ENCODE results near the gene OSBPL5.

OSBPL5 gene

DNA sequence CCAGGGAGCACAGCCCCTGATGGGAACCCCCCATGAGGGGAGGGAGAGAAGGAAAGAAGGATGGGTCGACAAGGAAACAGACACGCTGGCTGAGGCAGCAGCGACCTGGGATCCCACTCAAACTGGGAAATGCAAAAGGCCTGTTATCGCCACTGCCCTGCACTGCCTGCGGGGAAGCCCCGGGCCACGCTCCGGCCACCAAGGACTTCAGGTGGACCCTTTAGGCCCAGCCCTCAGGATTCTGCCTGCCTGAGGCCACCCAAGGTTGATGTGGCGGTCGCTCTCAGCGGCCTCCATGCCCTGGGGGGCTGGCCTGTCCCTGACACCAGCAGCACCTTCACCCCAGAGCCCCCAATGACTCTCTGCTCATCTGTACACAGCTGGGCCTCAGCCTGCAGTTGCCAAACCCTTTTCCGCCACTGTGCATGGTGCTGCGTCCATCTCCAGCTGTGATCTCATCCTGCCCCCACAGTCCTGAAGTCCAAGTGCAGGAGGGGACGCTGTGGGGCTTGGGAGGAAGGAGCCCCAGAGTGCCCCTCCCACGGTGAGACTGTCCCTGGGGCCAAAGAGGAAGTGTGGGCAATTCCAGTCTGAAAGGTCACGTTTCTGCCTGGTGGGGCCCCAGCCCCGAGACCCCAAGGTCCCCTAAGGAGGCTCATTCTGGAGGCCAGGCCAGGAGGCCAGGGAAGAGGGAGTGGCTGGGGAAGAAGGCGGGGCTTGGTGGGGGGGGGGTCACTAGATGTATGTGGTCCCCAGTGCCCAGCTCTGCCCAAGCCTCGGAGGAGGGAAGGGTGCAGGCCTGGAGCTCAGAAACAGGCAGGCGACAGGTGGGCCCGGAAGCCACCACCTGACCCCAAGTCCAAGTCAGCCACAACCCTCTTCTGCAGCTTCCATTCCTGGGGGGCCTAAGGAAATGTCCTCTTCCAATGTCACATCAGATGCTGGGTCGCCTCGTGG lies 31.6 kb downstream of the OSBPL5 start:
- no peak for DNase-seq

DNA sequence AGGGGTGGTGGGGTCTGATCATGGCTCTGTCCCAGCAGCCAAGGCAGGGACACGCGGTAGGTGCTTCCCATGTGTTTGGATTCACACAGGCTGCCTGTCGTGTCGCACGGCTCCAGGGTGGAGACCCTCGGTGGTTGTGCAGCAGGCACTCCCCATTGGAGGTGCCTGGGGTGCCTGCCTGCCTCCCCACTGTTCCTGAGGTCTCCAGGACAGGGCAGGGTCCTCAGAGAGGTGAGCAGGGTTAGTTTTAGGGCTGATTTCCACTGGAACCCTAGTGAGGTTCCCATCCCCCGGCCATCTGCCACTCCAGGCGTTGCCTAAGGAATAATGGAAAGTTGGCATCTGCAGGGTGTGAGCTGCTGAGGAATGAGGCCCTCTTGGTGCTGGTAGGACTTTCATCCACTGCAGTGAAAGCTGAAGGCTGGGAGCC lies 32.3 kb downstream of the OSBPL5 start:
- DNase-seq, result no peak

DNA sequence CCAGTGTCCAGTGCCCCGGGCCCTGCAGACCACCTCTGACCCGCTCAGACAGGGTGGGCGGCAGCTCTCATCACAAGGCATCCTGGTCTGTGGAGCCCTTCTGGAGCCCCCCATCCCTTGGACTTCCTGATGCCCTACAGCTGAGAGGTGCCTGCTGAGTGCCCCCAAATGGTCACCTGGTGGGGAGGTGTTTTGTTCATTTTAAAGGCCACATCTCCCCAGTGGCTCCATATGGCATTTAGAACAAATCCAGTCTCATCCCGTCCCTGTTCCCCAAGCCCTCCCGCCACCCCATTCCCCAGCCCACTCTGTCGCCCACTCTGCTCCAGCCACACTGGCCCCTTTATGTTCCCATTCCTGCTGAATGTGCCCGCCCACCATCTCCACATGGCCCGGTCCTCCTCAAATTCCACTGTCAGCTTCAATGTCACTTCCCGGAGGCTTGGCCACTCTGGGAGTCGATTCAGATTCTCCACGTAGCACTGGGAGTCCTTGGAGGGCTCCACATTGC lies 32.8 kb downstream of the OSBPL5 start:
- no peak for DNase-seq

DNA sequence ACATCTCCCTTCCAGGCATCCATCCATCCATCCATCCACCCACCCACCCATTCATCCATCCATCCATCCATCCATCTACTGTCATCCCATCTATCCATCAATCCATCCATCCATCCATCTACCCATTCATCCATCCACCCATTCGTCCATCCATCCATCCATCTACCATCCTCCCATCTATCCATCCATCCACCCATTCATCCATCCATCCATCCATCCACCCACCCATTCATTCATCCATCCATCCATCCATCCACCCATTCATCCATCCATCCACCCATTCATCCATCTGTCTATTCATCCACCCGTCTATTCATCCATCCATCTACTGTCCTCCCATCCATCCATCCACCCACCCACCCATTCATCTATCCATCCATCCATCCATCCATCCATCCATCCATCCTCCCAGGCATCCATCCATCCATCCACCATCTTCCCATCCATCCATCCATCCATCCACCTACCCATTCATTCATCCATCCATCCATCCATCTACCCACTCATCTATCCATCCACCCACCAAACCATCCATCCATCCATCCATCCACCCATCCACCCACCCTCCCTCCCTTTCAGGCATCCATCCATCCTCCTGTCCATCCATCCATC lies 33.7 kb downstream of the OSBPL5 start:
- DNase-seq, result no peak

DNA sequence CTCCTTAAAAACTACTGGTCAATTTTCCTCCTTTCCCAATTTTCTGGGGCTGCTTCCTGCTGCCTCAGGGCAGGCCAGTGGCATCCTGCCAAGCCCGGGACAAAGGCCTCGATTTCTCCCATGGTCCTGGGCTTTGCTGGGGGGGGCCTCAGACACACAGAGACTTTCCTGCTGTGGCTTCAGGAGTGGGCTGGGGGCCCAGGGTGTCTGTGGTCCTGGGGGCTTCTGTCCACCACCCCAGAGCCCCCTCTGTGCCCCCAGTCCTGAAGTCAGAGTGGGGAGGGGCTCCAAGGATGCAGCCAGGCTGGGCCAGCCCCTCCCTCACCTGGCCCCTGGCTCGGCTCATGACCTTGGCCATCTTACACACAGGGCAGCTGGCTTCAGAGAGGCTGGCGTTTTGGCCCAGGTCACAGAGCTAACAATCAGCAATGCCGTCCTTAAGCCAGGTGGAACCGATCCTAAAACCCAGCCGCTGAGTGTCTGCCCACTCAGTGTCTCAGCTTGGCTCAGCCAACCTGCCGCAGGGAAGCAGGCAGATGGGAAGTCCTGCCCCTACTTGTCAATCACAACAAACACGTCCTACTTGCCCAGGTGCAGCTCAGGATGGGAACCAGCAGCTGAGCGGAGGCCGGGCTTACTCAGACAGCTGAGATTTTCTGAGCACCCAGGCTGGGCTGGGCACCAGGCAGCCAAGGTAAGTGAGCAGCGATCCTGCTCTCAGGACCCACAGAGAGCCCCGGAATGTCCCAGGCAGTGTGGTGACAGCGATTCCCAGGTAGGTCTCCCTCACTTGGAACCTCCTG lies 34.6 kb downstream of the OSBPL5 start:
- no peak for DNase-seq

DNA sequence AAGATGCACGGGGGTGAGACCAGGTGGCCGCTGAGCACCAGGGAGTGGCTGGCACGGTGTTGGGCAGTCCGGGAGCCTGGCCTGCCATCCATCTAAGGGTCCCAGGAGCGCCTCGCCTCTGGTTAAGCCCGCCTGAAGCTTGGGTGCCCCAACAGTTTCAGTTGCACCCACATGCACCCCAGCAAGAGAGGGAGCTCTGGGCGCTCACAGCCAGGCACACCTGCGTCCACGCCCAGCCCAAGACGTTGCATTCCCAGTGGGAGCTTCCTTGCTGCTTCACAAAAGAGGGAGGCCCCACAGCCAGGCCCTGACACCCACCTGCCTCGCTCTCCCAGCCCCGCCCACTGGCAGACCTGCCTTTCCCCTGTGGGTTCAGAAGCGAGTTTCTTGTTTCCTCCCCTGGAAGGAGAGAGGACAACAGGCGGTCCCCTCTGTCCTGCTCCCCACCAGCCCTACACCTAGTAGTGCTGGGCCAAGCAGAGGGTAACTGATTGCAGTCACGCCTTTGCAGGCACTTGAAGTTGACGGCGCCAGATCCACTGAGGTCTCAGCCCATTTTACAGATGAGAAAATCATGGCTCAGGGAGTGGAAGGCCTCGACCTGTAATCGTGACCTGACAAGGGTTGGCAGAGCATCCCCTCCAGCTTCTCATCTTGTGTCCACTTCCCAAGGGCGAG lies 35.4 kb downstream of the OSBPL5 start:
- no peak for DNase-seq

DNA sequence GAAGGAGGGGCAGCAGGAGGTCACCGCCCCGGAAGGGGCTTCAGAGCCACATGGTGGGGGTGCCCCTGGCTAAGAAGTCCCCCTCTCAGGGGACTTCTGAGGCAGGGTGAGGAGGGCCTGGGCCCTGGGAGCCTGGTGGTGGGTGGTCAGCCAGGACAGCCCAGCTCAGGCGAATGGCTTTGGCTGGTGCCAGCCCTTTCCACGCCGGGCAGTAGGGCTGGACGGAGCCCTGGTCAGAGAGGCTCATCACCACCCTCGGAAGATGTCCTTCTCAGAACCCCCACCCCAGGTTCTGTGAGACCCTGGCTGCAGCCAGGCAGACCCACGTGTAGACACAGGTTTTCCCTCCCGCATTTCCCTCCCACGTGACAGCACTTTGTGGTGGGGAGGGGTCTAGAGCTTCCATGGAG lies 35.9 kb downstream of the OSBPL5 start:
- no peak for DNase-seq

DNA sequence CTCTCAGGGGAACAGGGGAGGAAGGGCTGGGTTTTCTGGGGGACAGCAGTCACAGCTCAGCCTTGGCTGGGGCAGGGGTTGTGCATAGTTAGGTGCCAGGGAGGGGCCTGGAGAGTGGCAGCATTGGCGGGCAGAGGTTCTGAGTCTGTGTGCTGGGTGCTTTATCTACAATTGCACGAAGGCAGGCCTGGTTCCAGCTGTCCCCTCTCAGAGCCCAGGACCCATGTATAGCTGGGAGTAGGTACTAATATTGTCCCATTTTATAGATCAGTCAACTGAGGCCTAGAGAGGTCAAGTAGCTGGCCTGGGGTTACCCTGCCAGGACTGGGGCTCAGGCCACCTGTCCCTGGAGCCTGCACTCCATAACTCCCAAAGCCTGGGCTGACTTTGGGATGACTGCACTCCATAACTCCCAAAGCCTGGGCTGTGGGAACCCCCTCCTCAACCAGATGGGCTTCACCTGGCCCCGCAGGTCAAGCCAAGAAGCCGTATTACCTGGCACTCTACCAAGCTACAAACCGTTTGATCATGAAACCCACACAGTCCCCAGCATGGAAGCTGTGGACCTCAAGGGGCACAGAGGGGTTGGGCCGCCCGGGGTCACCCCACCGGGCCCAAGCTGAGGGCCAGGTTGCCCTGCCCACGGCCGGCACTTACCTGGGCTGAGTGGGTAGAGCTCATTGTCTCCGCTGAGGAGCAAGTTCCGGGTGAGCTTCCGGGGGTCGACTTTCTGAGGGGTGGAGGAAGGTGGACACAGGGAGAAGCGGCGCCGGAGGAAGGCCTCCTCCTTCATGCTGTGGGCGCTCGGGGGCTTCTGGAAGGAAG lies 36.5 kb downstream of the OSBPL5 start:
- DNase-seq, result no peak

DNA sequence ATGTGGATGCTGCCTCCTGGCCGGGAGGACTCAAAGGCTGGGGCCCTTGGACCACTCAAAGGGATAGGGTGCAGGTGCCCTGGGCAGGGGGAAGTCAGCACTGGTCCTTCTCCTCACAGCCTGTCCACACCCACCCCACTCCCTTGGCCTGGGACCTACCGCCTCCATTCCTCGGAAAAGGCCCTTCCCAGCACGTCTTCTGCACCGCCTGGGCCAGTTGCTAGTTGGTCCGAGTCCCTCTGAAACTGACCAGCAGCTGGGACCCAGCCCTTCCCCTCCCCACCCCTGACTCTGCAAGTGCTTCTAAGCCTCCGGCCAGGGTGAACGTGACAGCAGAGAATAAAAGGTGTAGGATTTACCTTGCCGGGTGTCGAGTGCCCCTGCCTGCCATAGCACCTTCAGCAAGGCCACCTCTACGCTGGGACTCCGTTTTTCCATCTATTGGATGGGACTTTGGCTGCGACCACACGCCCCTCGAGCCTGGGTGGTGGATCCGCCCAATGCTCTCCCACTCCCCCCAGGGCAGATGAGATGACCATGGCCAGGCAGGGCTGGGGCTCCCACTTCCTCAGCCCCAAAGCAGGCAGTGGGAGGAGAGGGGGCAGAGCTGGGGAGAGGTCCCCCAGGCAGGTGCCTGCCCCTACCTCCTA lies 37.3 kb downstream of the OSBPL5 start:
- DNase-seq, result no peak

DNA sequence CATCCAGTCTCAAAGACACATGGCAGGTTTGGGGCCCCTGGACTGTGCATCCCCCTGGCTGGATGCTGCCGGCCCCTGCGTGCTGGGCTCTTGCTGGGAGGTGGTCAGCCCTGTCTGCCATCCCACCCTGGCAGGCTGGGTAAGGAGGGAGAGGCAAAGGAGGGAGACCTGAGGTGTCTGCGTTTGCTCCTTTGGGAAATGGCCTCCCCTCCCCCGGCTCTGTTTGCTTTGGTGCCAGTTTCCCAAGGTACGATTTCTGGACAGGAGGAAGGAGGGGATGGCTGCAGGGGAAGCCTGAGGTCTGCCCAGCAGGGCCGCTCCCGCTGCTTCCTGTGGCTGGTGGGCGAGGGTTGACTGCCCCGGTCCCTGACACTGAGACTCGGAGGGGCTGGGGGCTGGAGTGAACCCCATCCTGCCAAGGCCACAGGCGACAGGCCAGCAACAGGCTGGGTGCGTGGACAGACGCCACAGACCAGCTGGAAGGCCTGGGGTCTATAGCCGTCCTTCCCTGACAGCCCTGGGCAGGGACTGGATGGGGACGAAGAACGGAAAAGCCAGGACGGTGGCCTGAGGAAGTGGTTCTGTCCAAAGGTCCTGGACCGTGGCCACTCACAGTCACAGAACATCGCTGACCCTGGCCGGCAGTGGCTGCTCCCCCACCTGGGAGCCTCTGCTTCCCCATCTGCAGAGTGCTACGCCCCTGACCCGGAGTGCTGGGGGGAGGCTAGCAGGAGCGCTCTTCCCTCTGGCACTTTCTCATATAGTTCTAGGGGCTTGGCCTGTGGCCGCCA lies 38.0 kb downstream of the OSBPL5 start:
- DNase-seq, result no peak

DNA sequence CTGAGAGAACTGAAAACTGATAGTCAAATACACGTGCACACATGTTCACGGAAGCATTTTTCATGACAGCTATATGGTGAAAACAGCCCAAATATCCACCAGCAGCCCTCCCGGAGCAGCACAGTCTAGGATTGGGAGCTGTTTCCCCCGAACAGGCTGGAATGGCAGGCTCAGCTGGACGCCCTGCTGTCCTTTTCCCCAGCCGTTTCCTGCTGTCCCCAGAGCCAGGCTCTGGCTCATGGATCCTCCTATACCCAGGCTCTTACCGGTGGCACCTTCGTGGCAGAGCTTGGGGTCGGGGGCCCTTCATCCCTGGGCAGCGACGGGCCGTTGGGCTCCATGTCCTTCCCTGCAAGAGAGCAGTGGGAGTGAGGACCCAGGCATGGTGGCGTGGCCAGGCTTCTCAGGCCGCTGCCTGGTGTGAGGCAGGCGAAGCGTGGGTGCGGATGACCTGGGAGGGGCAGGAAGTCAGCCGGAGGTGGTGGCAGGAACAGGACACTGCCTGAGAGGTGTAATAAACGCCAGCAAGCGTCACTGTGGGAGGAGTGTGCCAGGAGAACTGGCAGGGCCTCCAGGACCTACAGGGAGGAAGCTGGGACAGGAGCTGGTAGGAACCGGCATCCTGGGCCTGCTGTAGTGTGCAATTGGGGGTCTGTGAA lies 38.8 kb downstream of the OSBPL5 start:
- no peak for DNase-seq

DNA sequence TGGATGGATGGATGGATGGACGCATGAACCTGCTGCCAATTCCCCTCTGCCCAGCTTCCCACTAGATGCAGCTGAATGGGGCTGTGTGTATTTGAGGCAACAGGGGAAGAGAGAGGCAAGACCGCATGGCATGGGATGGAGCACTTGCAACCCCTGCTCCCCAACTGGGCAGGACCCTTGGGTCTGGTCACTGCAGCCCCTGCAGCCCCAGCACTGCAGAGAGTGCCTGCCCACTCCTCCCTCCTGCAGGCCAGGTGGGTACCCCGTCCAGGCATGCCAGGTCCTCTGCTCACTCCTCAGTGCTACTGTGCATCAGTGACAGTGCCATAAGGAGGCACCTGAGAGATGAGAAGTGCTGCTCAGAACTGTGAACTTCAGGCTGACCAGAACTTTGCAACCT lies 40.3 kb downstream of the OSBPL5 start:
- DNase-seq, result no peak

DNA sequence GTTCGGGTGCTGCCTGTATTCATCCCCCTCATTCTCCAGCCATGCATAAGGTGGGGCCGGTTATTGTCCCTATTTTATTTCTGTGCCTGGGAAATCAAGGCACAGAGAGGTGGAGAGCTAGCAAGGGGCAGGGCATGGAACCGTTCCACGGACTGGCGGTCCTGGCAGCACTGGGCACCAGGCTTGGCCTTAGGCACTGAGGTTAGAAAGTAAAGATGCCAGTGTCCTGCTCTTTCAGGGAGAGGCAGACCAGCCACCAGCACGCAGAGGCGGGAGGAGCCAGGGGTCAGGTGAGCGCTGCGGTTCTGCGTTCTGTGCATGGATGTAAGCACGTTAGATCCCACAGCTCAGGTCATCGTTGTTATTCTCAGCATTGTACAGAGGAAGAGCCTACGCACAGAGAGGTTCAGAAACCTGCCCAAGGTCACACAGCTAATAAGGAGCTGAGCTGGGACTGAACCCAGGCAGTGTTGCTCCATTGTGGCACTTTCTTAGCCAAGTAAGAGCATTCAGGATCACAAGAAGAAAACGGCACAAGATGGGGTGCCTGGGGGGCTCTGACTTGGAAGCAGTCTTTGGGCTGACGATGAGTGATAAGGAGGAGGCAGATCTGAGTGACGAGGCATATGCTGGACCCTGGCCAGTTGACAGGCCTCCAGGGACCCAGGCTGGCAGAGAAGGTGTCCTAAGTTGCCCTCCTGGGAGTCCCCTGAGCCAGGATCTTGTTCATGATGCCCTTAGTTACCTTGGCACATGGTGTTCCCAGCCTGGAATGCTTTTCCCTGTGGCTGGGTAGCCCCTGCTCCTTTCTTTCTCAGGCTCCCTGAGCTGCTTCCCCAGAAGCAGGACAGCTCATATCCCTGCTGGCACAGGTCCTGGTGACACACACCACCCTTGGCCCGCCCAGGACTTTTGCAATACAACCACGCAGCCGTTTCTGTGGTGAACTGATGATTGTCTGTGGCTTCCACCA lies 41.1 kb downstream of the OSBPL5 start:
- no peak for DNase-seq

DNA sequence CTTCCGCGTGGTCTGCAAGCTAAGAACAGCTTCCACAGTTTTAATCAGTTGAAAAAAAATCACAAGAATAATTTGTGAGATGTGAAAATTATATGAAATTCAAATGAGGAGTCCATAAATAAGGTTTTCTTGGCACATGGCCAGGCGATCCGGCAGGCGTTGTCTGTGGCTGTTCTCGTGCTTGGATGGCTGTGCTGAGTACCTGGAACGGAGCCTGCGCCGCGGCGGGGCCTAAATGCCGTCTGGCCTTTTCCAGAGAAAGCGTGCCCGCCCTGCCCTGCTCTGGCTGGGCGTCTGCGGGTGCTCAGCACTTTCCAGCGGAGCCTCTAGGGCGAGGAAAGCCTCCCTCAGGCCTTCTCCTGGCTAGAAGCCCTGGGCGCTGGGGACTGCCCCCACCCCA lies 41.8 kb downstream of the OSBPL5 start:
- DNase-seq, result no peak

DNA sequence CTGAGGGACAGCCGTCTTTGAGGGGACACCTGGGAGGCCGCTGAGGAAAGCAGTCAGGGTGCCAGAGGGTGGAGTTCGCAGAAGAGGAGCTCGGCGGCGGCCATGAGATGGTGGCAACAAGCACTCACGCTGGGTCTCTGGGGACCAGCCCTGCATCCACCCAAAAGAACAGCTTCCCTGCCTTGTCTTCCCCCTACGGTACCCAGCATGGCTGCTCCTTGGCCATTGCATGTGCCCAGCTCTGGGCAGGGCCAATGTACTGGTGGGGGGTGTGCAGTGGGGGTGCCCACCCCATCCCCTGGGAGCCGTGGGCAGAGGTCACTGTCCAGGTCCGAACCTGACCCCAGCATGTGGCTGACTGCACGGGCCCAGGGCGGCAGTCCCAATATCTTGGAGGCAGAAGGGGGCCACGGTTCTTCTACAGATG lies 42.3 kb downstream of the OSBPL5 start:
- no peak for DNase-seq

DNA sequence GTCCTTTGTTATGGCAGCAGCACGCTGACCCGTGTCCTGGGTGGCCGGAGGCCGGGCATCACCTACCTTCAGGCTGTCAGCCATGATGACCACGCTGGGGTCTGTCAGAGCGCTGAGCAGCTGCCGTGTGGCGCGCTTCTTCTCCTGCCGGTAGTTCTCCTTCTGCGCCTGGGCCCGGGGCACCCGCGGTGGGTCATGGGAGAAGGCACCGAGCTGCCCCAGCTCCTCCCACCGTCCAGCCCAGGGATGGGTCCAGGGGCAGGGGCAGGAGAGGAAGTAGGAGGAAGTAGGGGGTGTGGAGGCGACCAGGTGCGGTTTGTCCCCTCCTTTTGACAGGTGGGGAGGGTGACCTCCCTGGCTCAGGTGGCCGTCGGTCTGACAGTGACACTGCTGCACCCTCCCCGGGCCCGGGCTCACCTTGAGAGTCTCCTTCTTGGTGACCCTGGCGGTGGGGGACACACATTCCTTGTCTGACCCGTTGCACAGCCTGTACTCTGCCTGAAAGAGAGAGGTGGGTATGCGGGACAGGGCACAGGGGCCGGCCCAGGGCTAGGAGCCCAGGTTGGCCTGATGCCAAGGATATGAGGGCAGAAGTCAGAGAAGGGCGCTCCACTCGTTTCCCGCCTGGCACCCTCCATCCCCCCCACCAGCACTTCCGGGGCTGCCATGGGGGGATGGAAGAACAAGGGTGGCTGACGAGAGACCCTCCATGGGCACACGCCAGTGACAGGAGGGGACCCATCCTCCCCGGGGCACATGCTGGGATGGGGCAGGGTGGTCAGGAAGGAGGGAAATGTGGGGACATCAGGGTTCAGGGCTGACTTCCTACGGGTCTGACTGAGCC lies 43.0 kb downstream of the OSBPL5 start:
- no peak for DNase-seq

DNA sequence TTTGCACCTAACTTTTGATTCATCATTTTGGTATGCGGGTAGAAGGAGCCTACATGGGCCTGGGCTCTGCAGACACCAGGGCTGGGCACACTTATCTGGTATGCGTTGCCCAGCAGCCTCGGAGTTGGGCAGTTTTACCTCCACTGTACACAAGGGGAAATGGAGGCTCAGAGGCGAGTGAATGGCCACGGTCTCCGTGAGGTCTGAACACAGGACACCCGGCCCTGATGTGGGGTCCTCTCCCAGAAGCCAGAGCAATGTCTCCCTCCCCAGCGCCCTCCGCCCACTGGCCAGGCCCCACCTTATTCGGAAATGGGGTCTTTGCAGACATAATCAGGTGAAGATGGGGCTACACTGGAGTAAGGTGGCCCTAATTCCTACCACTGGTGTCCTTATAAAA lies 43.7 kb downstream of the OSBPL5 start:
- DNase-seq, result no peak
